Measurements from ENCODE around the gene KRT9.
"Not testable (repeated sequence)": the region's sequence is repeated elsewhere in the genome, so short reads cannot be mapped to it uniquely, and the experiment has no call there.

Gene KRT9

DNA sequence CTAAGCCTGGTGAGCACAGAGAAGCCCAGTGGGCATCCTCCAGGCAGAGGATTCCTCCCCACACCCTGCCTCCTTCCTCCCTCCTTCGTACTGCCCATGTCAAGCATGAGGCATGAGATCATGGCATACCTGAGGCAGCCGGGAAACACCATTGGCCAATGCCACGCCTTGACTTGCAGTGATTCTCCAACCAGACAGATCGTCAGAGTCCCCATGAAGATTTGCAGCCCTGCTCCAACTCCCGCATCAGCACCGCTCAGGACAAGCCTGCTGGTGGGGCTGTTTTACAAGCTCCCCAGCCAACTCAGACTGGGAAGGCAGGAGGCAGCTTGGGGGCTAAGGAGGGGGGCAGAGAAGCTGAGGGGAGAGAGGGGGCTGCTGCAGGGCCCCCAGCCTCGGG, 43.6 kb upstream of the KRT9 start:
- Histone ChIP-seq H3K27ac (ENCODE audit: insufficient read depth, low read length, poor library complexity, severe bottlenecking) (no peak overlapping the region), H3K27me3 (replicated peaks; ENCODE audit: control insufficient read depth, insufficient read depth, low read length, poor library complexity, severe bottlenecking) (no peaks in the 10 kb centered on the region), H3K36me3 (ENCODE audit: control insufficient read depth, insufficient read depth, low read length) (no peaks in the 10 kb centered on the region), H3K4me1 (ENCODE audit: control insufficient read depth, insufficient read depth, low read length, poor library complexity, severe bottlenecking) (no peaks in the 10 kb centered on the region), H3K4me3 (ENCODE audit: insufficient read depth, low read depth, low read length, poor library complexity, severe bottlenecking) (no peak overlapping the region), H3K9me3 (ENCODE audit: control insufficient read depth, low read length) (no peaks in the 10 kb centered on the region)
- no peak for DNase-seq

DNA sequence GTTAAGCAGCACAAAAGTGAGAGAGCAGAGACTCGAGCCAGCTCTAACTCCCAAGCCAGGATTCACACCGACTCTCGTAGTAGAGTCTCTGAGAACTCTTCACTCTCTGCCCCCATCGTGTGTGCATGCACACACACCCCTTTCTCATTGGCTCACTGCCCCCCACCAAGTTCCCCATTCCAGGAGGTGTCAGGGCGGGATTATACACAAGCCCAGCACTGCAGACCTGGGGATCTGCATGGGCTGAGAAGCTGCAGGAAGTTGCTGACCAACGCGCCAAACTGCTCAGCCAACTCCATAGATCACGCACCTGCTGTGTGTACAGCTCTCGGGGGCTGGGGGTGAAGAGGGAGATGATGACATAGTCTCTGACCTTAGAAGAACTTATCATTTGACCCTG, 42.9 kb upstream of the KRT9 start:
- not testable (repeated sequence) for H3K27me3 ChIP-seq (replicated peaks; ENCODE audit: control insufficient read depth, insufficient read depth, low read length, poor library complexity, severe bottlenecking); H3K9me3 ChIP-seq (ENCODE audit: control insufficient read depth, low read length); H3K27ac ChIP-seq (ENCODE audit: insufficient read depth, low read length, poor library complexity, severe bottlenecking); H3K4me3 ChIP-seq (ENCODE audit: insufficient read depth, low read depth, low read length, poor library complexity, severe bottlenecking); H3K36me3 ChIP-seq (ENCODE audit: control insufficient read depth, insufficient read depth, low read length); DNase-seq; H3K4me1 ChIP-seq (ENCODE audit: control insufficient read depth, insufficient read depth, low read length, poor library complexity, severe bottlenecking)

DNA sequence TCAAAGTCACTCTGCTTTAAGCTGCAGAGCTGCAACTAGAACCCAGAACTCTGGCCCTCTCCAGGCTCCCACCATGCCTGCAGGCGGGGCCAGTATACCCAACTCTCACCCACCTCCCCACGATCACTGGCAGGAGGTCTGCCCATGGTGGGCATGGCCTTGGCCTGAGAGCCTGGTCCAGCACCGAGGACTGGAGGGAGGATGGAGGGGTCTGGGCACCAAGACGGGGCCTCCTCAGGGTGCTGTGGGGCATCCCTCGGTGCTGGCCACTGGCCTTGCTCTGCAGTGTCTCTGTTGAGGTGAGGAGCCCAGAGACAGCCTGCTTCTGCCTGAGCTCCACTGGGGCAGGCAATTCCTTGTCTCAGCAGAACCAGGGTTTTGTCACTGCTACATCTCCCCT, 42.2 kb upstream of the KRT9 start:
- Histone ChIP-seq H3K27me3 (replicated peaks; ENCODE audit: control insufficient read depth, insufficient read depth, low read length, poor library complexity, severe bottlenecking) (no peaks in the 10 kb centered on the region), H3K4me1 (ENCODE audit: control insufficient read depth, insufficient read depth, low read length, poor library complexity, severe bottlenecking) (no peaks in the 10 kb centered on the region), H3K9me3 (ENCODE audit: control insufficient read depth, low read length) (no peaks in the 10 kb centered on the region), H3K27ac (ENCODE audit: insufficient read depth, low read length, poor library complexity, severe bottlenecking) (no peak overlapping the region), H3K36me3 (ENCODE audit: control insufficient read depth, insufficient read depth, low read length) (no peaks in the 10 kb centered on the region), H3K4me3 (ENCODE audit: insufficient read depth, low read depth, low read length, poor library complexity, severe bottlenecking) (no peak overlapping the region)
- DNase-seq = no peak

- H3K4me1 ChIP-seq (ENCODE audit: control insufficient read depth, insufficient read depth, low read length, poor library complexity, severe bottlenecking) = no peaks in the 10 kb centered on the region
- no peak for DNase-seq
- H3K27me3 ChIP-seq (replicated peaks; ENCODE audit: control insufficient read depth, insufficient read depth, low read length, poor library complexity, severe bottlenecking) = no peaks in the 10 kb centered on the region
- H3K4me3 ChIP-seq (ENCODE audit: insufficient read depth, low read depth, low read length, poor library complexity, severe bottlenecking) = no peak overlapping the region
- no peaks in the 10 kb centered on the region for H3K36me3 ChIP-seq (ENCODE audit: control insufficient read depth, insufficient read depth, low read length)
- no peak overlapping the region for H3K27ac ChIP-seq (ENCODE audit: insufficient read depth, low read length, poor library complexity, severe bottlenecking)
- no peaks in the 10 kb centered on the region for H3K9me3 ChIP-seq (ENCODE audit: control insufficient read depth, low read length)
These were observed 41.6 kb upstream of the KRT9 start for GRCh38 chr17:41613277-41614082.

GRCh38 chr17:41612376-41613160, 40.7 kb upstream of the KRT9 start, which contains the start of gene KRT16:
Gene KRT16, minus strand, starts transcription at chr17:41612767. Its CDS starts 79 bp downstream, at chr17:41612688.
- H3K9me3 ChIP-seq (ENCODE audit: control insufficient read depth, low read length); DNase-seq; H3K27me3 ChIP-seq (replicated peaks; ENCODE audit: control insufficient read depth, insufficient read depth, low read length, poor library complexity, severe bottlenecking); H3K27ac ChIP-seq (ENCODE audit: insufficient read depth, low read length, poor library complexity, severe bottlenecking); H3K36me3 ChIP-seq (ENCODE audit: control insufficient read depth, insufficient read depth, low read length); H3K4me1 ChIP-seq (ENCODE audit: control insufficient read depth, insufficient read depth, low read length, poor library complexity, severe bottlenecking); H3K4me3 ChIP-seq (ENCODE audit: insufficient read depth, low read depth, low read length, poor library complexity, severe bottlenecking): not testable (repeated sequence)

DNA sequence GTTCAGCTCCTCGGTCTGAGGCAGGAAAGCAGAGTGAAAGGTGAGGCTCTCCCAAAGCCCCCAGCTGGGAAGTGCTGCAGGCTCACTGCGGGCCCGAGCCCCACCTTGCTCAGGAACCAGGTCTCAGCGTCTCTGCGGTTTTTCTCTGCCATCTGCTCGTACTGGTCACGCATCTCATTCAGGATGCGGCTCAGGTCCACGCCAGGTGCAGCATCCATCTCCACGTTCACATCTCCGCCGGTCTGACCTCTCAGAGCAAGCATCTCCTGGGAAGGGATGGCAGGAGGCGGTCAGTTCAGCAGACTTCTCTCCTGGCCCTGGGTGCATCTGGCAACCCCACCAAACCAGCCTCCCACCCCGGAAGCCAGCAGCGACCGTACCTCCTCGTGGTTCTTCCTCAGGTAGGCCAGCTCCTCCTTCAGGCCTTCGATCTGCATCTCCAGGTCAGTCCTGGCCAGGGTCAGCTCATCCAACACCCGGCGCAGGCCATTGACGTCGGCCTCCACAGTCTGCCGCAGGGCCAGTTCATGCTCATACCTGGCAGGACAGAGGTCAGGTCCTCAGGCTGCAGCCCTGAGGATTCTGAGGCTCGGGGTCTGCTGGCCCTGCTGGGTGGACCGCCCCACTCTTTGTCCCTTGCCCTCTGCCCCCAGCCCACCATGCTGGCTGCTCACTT, 39.2 kb upstream of the KRT9 start:
- Histone ChIP-seq H3K4me3 (ENCODE audit: insufficient read depth, low read depth, low read length, poor library complexity, severe bottlenecking) (no peak overlapping the region), H3K27me3 (replicated peaks; ENCODE audit: control insufficient read depth, insufficient read depth, low read length, poor library complexity, severe bottlenecking) (no peaks in the 10 kb centered on the region), H3K27ac (ENCODE audit: insufficient read depth, low read length, poor library complexity, severe bottlenecking) (no peak overlapping the region), H3K9me3 (ENCODE audit: control insufficient read depth, low read length) (no peaks in the 10 kb centered on the region), H3K36me3 (ENCODE audit: control insufficient read depth, insufficient read depth, low read length) (no peaks in the 10 kb centered on the region), H3K4me1 (ENCODE audit: control insufficient read depth, insufficient read depth, low read length, poor library complexity, severe bottlenecking) (no peaks in the 10 kb centered on the region)
- no peak for DNase-seq

DNA sequence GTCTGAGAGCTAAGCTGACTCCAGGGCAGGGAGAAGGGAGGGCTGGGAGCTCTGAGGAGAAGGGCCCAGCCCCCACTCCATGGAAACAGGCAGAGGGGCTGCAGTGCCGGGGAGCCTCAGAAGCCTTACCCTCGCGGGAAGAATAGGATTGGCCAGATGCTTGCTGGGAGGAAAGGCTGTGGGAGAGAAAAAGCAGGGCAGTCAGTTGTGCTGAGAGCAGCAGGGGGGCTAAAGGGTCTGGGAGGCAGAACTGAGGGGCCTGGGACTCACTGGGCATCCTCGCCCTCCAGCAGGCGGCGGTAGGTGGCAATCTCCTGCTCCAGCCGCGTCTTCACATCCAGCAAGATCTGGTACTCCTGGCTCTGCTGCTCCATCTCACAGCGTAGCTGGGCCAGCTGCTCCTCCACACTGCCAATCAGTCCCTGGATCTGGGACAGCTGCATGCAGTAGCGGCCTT, 38.2 kb upstream of the KRT9 start:
- not testable (repeated sequence) for H3K36me3 ChIP-seq (ENCODE audit: control insufficient read depth, insufficient read depth, low read length); H3K4me1 ChIP-seq (ENCODE audit: control insufficient read depth, insufficient read depth, low read length, poor library complexity, severe bottlenecking); DNase-seq; H3K27ac ChIP-seq (ENCODE audit: insufficient read depth, low read length, poor library complexity, severe bottlenecking); H3K9me3 ChIP-seq (ENCODE audit: control insufficient read depth, low read length); H3K4me3 ChIP-seq (ENCODE audit: insufficient read depth, low read depth, low read length, poor library complexity, severe bottlenecking); H3K27me3 ChIP-seq (replicated peaks; ENCODE audit: control insufficient read depth, insufficient read depth, low read length, poor library complexity, severe bottlenecking)

DNA sequence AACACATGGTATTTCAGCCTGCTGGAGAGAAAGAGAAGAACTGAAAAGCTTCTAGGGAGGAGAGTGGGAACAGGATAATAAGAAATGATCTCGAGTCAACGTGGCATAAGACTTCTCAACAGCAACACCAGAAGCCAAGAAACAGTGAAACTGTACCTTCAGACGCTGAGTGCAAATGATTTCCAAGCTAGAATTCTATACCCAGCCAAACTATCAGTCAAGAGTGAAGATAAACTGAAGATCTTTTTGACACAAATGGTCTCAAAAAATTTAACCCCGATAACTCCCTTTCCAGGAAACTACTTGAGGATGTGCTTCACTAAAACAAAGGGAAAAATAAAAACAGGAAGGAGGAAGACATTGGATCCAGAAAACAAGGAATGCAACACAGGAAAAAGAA, 35.1 kb upstream of the KRT9 start:
- not testable (repeated sequence) for DNase-seq; H3K36me3 ChIP-seq (ENCODE audit: control insufficient read depth, insufficient read depth, low read length); H3K27ac ChIP-seq (ENCODE audit: insufficient read depth, low read length, poor library complexity, severe bottlenecking); H3K27me3 ChIP-seq (replicated peaks; ENCODE audit: control insufficient read depth, insufficient read depth, low read length, poor library complexity, severe bottlenecking); H3K4me1 ChIP-seq (ENCODE audit: control insufficient read depth, insufficient read depth, low read length, poor library complexity, severe bottlenecking); H3K4me3 ChIP-seq (ENCODE audit: insufficient read depth, low read depth, low read length, poor library complexity, severe bottlenecking); H3K9me3 ChIP-seq (ENCODE audit: control insufficient read depth, low read length)

GRCh38 chr17:41602524-41602923, 30.7 kb upstream of the KRT9 start:
- no peak for DNase-seq
- Histone ChIP-seq H3K9me3 (ENCODE audit: control insufficient read depth, low read length) (no peaks in the 10 kb centered on the region), H3K4me1 (ENCODE audit: control insufficient read depth, insufficient read depth, low read length, poor library complexity, severe bottlenecking) (no peaks in the 10 kb centered on the region), H3K36me3 (ENCODE audit: control insufficient read depth, insufficient read depth, low read length) (no peaks in the 10 kb centered on the region), H3K27me3 (replicated peaks; ENCODE audit: control insufficient read depth, insufficient read depth, low read length, poor library complexity, severe bottlenecking) (no peaks in the 10 kb centered on the region), H3K27ac (ENCODE audit: insufficient read depth, low read length, poor library complexity, severe bottlenecking) (no peak overlapping the region), H3K4me3 (ENCODE audit: insufficient read depth, low read depth, low read length, poor library complexity, severe bottlenecking) (no peak overlapping the region)

DNA sequence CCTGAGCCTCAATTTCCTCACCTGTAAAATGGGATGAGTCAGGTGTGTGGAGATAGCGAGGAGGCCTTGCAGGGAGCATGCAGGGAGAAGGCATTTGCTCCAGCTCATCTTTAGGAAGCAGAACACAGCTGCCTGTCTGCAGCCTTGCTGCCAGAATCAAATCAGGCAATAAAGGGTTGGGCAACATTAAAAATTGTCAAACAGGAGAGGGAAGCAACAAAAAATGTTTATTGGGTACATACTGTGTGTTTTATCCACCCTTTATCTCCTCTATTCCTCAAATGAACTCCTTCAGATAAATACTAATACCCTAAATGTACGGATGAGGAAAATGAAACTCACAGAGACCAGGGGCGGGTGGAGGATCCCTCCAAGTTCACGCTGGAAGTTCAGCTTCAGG, 28.5 kb upstream of the KRT9 start:
- H3K4me1 ChIP-seq (ENCODE audit: control insufficient read depth, insufficient read depth, low read length, poor library complexity, severe bottlenecking) = no peaks in the 10 kb centered on the region
- no peaks in the 10 kb centered on the region for H3K27me3 ChIP-seq (replicated peaks; ENCODE audit: control insufficient read depth, insufficient read depth, low read length, poor library complexity, severe bottlenecking)
- no peak overlapping the region for H3K27ac ChIP-seq (ENCODE audit: insufficient read depth, low read length, poor library complexity, severe bottlenecking)
- H3K9me3 ChIP-seq (ENCODE audit: control insufficient read depth, low read length) = no peaks in the 10 kb centered on the region
- DNase-seq = no peak
- H3K4me3 ChIP-seq (ENCODE audit: insufficient read depth, low read depth, low read length, poor library complexity, severe bottlenecking) = no peak overlapping the region
- no peaks in the 10 kb centered on the region for H3K36me3 ChIP-seq (ENCODE audit: control insufficient read depth, insufficient read depth, low read length)
